Measurements from ENCODE around the gene KRTAP10-10. TPM values are rescaled to one million over a fixed set of nuclear protein-coding genes. Genes with fewer than 3 reads are reported as not detected.
"Not testable (repeated sequence)": the region's sequence is repeated elsewhere in the genome, so short reads cannot be mapped to it uniquely, and the experiment has no call there.

KRTAP10-10 gene
- total RNA-seq, 1 donor from 2014 or later, result not detected

DNA sequence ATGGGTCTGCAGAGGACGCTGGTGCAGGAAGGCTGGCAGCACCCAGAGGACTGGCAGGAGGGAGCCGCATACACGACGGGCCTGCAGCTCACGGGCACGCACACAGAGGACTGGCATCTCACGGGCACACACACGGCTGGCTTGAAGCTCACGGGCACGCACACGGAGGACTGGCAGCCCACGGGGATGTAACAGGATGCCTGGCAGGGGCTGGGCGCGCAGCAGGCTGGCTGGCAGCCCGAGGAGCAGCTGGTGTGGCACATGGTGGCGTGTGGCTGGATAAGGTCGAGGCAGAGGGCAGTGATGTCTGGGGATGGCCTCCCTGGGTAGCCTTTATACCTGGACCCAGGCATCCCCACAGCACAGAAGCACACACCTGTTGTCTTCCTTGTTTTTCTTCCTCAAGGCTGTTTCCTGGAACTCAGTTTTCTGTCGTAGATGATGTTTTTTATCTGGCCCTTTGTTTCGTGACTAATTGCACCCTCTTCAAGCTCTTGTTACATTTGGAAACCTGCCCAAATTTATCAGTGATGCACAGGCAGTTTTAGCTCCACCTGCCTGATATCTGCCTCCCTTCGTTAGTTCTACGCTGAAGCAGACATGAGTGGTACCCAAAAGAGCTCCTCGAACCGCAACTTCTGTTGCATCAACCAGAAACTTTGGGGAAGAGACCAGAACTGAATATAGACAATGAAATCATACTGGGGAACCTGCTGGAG is 44.9 kb downstream of the KRTAP10-10 start, which contains the start of gene KRTAP12-1:
KRTAP12-1 (minus strand) TSS at position 303 of the 719 bp plus-strand sequence; CDS start at position 263, 40 bp downstream.
- DNase-seq (ENCODE audit: low read depth), result no peak

DNA sequence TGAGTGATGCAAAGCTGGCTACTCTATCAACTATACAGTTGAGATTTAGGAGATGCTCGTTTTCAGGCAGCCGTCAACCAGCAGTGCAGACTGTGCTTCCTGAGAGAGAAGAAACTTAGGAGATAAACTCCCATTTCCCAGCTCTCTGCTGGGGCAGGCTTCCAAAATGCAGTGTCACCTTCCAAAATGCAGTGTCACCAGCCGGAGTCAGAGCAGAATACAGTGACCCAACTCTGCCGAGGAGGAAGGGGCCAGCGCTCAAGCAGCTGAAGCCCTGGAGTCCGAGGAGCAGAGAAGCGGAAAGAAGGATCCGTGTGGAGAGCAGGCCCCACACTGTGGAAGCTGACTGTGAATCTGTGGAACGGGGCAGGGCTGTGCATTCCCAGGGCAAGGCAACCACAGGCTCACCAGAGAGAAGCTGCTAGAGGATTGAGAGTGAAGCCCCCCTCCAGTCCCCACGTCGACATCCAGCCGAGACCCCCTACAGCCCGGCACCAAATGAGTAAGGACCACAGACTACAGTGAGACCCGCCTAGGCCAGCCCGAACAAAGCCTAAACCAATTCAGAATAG is 45.5 kb downstream of the KRTAP10-10 start:
- no peak for DNase-seq (ENCODE audit: low read depth)

DNA sequence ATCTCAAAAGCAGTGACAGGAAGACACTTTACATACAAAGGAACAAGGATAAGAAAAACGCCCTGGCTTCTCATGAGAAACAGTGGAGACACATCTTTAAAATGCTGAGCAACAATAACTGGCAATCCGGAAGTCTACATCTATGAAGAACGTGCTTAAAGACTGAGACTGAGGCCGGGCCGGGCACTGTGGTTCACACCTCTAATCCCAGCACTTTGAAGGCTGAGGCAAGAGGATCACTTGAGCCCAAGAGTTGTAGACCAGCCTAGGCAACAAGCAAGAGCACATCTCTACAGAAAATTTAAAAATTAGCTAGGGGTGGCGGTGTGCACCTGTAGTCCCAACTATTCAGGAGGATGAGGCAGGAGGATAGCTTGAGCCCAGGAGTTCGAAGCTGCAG is 46.9 kb downstream of the KRTAP10-10 start:
- no peak for DNase-seq (ENCODE audit: low read depth)

DNA sequence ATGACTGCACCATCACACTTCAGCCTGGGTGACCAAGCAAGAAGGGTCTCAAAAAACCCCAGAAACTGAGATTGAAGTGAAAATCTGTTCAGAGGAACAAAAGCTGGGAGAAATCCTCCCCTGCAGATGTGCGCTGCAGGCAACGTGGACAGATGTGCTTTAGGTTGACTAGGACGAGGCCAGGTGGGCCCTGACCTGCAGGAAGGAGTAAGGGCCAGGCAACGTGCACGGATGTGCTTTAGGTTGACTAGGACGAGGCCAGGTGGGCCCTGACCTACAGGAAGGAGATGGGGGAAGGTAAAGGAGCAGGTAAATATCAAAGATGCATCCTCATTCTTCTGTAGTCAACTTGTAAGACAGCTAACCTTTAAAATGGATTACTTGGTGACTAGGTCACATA is 47.3 kb downstream of the KRTAP10-10 start:
- no peak for DNase-seq (ENCODE audit: low read depth)

DNA sequence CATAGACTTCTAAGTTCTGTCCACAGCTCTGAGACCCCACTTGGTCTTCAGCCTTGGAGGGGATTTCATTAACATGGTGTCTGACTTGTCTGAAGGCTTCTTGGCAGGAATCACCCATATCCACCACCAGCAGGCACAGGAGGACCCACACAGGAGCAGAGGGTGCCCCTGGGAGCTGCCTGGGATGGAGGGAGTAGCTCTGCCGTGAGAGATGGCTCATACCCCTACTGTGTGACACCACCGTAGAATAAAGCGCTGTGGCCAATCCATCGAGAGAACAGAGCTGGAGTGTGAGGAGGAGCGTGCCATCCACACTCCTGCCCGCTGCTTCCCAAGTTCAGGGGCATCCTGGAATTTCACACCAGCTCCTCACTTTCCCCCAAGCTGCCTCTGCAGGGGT is 47.9 kb downstream of the KRTAP10-10 start:
- DNase-seq (ENCODE audit: low read depth), result not testable (repeated sequence)

DNA sequence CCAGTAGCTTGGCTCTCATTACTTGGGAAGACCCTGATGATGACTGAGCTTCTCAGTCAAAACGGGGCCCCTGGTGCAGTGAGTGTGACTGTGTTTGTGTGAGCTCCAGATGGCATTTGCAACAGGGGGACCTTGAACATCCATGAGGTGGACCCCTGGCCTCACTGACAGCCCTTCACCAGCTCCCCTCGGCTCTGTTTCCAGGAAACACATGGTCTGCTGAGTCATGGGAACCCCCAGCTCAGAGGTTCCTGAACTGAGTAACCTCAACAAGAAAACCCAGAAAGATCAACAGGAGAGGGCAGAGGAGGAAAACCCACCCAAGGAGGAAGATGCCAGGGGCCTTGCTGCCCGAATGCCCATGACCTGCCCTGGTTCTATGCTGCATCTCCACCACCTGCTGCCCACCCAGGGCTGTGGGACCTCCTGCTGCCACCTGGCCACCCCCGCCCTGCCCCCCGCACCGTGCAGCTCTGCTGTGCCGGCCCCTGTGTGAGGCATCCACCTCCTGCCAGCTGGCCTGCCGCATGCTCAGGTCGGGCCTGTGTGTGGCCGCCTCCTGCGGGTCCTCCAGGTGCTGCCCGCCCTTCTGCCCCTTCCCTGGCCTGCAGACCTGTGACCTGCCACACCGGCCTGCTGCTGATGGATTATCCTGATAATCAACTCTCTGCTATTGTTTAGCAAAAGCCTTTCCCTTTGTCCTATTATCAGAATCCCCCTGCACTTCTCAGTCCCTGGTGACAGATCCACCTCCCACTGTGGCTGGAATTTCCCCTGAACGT is 49.0 kb downstream of the KRTAP10-10 start:
- no peak for DNase-seq (ENCODE audit: low read depth)

DNA sequence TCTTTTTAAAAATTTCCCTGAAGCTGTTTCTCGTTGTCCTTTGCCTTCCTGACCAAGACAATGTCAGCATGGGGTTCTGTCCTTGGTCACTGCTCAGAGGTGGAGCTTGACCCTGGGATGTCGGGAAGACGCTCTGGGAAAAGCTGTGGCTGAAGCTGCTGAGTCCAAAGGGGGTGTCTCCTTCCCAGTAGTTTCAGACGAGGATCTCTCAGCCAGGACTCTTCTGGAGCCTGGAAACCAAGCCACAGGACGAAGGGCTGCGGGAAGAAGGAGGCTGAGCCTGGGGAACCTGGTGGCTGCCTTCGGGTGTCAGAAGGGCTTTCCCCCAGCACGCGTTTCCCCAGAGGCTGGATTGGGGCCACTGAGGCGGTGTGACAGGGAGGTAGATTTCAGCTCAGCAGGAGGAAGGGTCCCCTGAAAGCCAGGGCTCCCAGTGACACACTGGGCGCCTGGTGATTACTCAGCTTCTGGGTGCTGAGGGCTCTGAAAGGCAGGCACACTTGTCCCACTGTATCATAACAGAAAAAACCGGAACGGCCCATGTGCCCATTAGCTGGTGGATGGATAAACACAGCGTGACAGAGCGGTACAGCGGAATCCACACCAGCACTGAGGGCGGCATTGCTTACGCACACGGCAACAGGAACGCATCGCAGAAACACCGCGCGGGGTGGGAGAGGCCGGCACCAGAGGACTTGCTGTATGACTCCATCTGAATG is 49.8 kb downstream of the KRTAP10-10 start:
- DNase-seq (ENCODE audit: low read depth), result no peak

DNA sequence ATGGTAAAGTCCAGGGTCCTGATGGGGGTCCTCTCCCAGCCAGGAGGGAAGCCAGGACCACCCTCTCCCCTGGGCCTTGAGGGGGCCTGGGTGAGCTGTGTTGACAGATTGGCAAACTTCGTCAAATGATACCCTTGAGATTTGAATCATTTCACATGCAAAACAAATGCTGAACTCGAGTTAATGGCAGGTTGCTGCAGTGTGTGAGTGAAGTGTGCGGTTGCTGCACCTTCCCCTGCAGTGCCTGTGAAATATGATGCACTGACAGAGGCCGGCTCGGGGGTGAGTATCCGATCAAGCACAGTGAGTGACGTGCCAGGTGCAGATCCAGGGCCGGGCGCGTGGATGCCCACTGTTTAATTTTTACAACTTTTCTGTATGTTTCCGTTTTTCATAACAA is 50.5 kb downstream of the KRTAP10-10 start:
- DNase-seq (ENCODE audit: low read depth), result no peak

Other genes with a start within 250 kb of the KRTAP10-10 start
- gene LRRC3, start 181.8 kb upstream of the KRTAP10-10 start, total RNA-seq, result 0.52 and 3.1 TPM in 2 replicates
- not detected in 2 replicates for gene KRTAP10-1, start 97.2 kb upstream of the KRTAP10-10 start, total RNA-seq
- gene KRTAP10-2, start 85.9 kb upstream of the KRTAP10-10 start, total RNA-seq, result not detected in 2 replicates
- not detected in 2 replicates for gene KRTAP10-3, start 78.6 kb upstream of the KRTAP10-10 start, total RNA-seq
- not detected in 2 replicates for gene KRTAP10-4, start 63.6 kb upstream of the KRTAP10-10 start, total RNA-seq
- not detected in 2 replicates for gene KRTAP10-5, start 56.8 kb upstream of the KRTAP10-10 start, total RNA-seq
- not detected in 2 replicates for gene KRTAP10-6, start 44.9 kb upstream of the KRTAP10-10 start, total RNA-seq
- gene KRTAP10-7, start 36.8 kb upstream of the KRTAP10-10 start, total RNA-seq, result not detected in 2 replicates
- not detected in 2 replicates for gene KRTAP10-8, start 25.3 kb upstream of the KRTAP10-10 start, total RNA-seq
- not detected in 2 replicates for gene KRTAP10-9, start 10.3 kb upstream of the KRTAP10-10 start, total RNA-seq
- not detected in 2 replicates for gene KRTAP10-11, start 9.1 kb downstream of the KRTAP10-10 start, total RNA-seq
- not detected in 2 replicates for gene KRTAP12-4, start 17.3 kb downstream of the KRTAP10-10 start, total RNA-seq
- not detected in 2 replicates for gene KRTAP12-3, start 20.6 kb downstream of the KRTAP10-10 start, total RNA-seq
- not detected in 2 replicates for gene KRTAP12-2, start 29.6 kb downstream of the KRTAP10-10 start, total RNA-seq
- gene KRTAP12-1, start 44.8 kb downstream of the KRTAP10-10 start, total RNA-seq, result not detected in 2 replicates
- not detected in 2 replicates for gene KRTAP10-12, start 59.8 kb downstream of the KRTAP10-10 start, total RNA-seq
- gene TSPEAR, start 74.2 kb downstream of the KRTAP10-10 start, total RNA-seq, result not detected in 2 replicates
- 45.3 and 87.8 TPM in 2 replicates for gene UBE2G2, start 164.5 kb downstream of the KRTAP10-10 start, total RNA-seq
- 72.8 and 74.5 TPM in 2 replicates for gene SUMO3, start 180.7 kb downstream of the KRTAP10-10 start, total RNA-seq
- 617 and 707 TPM in 2 replicates for gene PTTG1IP, start 236.3 kb downstream of the KRTAP10-10 start, total RNA-seq

Measured in renal cortical epithelial cell (primary cell).